Measurements from ENCODE around the gene ADAMTS8. TPM values are rescaled to one million over a fixed set of nuclear protein-coding genes. Genes with fewer than 3 reads are reported as not detected.

The ADAMTS8 gene
- total RNA-seq (2022; extraction: Qiagen RNA extraction) = 1.2 to 1.7 TPM (median 1.4 TPM) in 5 replicates

DNA sequence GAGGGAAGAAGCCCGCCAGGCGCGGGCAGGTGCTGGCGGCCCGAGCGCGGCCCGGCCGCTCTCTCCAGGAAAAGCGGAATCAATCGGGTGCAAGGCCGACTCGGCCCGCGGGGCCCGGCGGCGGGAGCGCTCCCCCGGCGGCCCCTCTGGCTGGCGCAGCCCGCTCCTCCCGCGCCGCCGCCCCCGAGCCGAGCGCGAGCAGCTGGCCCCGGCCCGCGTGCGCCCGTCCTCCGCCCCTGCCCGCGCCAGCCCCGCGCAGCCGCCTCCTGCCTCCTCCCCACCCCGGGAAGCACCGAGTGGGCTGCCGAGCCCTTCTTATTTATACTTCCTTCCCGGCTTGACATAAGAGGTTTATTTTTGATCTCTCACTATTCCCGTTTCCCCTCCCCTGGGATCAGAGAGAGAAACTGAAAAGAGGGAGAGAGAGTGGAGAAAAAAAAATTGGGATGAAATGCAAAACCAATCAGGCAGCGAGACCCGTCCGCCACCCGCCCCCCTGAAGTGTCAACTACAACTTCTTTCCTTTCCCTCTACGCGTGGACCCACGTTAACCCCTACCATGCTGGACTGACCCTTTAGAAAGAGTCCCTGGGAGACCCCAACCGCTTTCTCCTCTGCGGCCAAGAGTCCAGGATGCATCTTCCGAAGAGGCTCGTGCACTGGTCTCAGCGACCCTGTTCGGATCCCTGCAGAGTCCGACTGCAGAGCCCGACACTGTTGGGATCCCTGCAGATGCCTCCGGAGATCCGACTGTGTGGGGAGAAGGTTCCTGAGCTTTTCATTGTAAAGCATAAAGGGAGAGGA, at the start of gene ADAMTS8:
Gene ADAMTS8, minus strand, starts transcription at position 294 of the 804 bp plus-strand sequence. CDS start 323 bp downstream, outside the sequence.

GRCh38 chr11:130448416-130449309, 20.3 kb upstream of the ADAMTS8 start, which contains the start of gene ADAMTS15:
Gene ADAMTS15 (plus strand): TSS chr11:130448645. CDS start chr11:130448974, 329 bp downstream.

Other genes starting within 250 kb of the ADAMTS8 start
- 5.7 to 8.3 TPM (median 6.5 TPM) in 5 replicates for gene ZBTB44, start 113.7 kb downstream of the ADAMTS8 start, total RNA-seq (2022; extraction: Qiagen RNA extraction)
- 5.3 to 8.2 TPM (median 7.5 TPM) in 5 replicates for gene ADAMTS15, start 20.0 kb upstream of the ADAMTS8 start, total RNA-seq (2022; extraction: Qiagen RNA extraction)

Measured in A549 treated with Hydrocortisone at 1 μM for 4 hours (cell line).